RWPE1 (cell line): Measurements from ENCODE around the gene IFI44.

ENCODE experiments used
- CTCF ChIA-PET: fragments of 350-600 bp; sonication (Branson Sonifier 250); formaldehyde crosslinking; extraction: SDS; loops from one replicate; lab custom pipeline; 2021; lab: Yijun Ruan, JAX
- POLR2A ChIA-PET: fragments of 400-600 bp; formaldehyde crosslinking; extraction: SDS; loops from one replicate; lab custom pipeline; 2020; ENCODE audit warnings: antibody characterized with exemption; ENCODE audit not compliant: low non-redundant PET; lab: Yijun Ruan, JAX
- DNase-seq: peaks from one replicate; pipeline ENCODE4 v3.0.0; 2012; ENCODE audit warnings: low spot score
- H3K27ac ChIP-seq: fragments of 450-650 bp; 2 replicates; pipeline ENCODE4 v1.5.1; 2017
- CTCF ChIP-seq: fragments of 450-650 bp; conservative IDR thresholded peaks from 2 replicates; pipeline ENCODE4 v1.5.1; 2017; ENCODE audit warnings: low read depth, mild to moderate bottlenecking

Gene IFI44

GRCh38 chr1:78622548-78622947 is 27.1 kb upstream of the IFI44 start:
- H3K27ac ChIP-seq, result no peak overlapping the region
- DNase-seq, result no peak
- CTCF ChIA-PET, result interaction anchor here (0.7 kb wide), 1 partner anchor 51 kb away, joined by 3 read pairs; no protein-coding TSS in a partner anchor
- POLR2A ChIA-PET, result no interaction called here
- no peak for TF ChIP-seq CTCF

GRCh38 chr1:78624035-78624434 is 25.6 kb upstream of the IFI44 start:
- no peak overlapping the region for H3K27ac ChIP-seq
- TF ChIP-seq CTCF, result no peak
- ChIA-PET POLR2A (no interaction called here), CTCF (interaction anchor here (0.6 kb wide), 1 partner anchor 36 kb away, joined by 3 read pairs; no protein-coding TSS in a partner anchor)
- DNase-seq, result no peak

GRCh38 chr1:78627321-78627720 is 22.3 kb upstream of the IFI44 start:
- no peak for DNase-seq
- no peak overlapping the region for H3K27ac ChIP-seq
- CTCF ChIA-PET, result interaction anchor here (0.8 kb wide), 1 partner anchor 10 kb away, joined by 4 read pairs; no protein-coding TSS in a partner anchor
- TF ChIP-seq CTCF, result no peak
- POLR2A ChIA-PET, result no interaction called here

GRCh38 chr1:78630600-78630999 is 19.0 kb upstream of the IFI44 start:
- no peak for TF ChIP-seq CTCF
- CTCF ChIA-PET, result no interaction called here

GRCh38 chr1:78633209-78633608 is 16.4 kb upstream of the IFI44 start:
- H3K27ac ChIP-seq, result no peak overlapping the region
- no peak for TF ChIP-seq CTCF
- POLR2A ChIA-PET, result no interaction called here
- CTCF ChIA-PET, result no interaction called here
- no peak for DNase-seq

More at GRCh38 chr1:78630600-78630999, 19.0 kb upstream of the IFI44 start:
- DNase-seq, result no peak
- no peak overlapping the region for H3K27ac ChIP-seq
- POLR2A ChIA-PET, result no interaction called here

- no peak for DNase-seq
- POLR2A ChIA-PET, result no interaction called here
- H3K27ac ChIP-seq, result no peak overlapping the region
- no peak for TF ChIP-seq CTCF
- CTCF ChIA-PET, result no interaction called here
Measured at GRCh38 chr1:78640462-78640861, 9.2 kb upstream of the IFI44 start.
